HCT116 (cell line): ENCODE measurements around the gene ESF1. TPM values are rescaled to one million over a fixed set of nuclear protein-coding genes. Genes with fewer than 3 reads are reported as not detected.

Experiments
- ATAC-seq: fragments of 200-7000 bp; cut with Tn5 transposase; 2 replicates; pipeline ENCODE4 v1.9.1; 2020; ENCODE audit warnings: mild to moderate bottlenecking, moderate library complexity
- BruUV-seq: library from RNA; stranded (reverse); fragments of 400-500 nt; replicated peaks from 2 replicates; lab custom pipeline; 2021; lab: Mats Ljungman, UMichigan
- CTCF ChIA-PET: fragments of 300-600 bp; sonication (Branson Sonifier 250); formaldehyde crosslinking; loops from one replicate; lab custom pipeline; 2021; ENCODE audit warnings: antibody characterized with exemption; lab: Charles Lee
- POLR2A ChIA-PET: fragments of 300-600, 350-600 bp; sonication (Branson Sonifier 250); formaldehyde crosslinking; loops from one replicate; lab custom pipeline; 2021; ENCODE audit warnings: antibody characterized with exemption; lab: Charles Lee
- RAD21 ChIA-PET, 2 experiments: fragments of 300-600 bp; sonication (Branson Sonifier 250); formaldehyde crosslinking; loops; one replicate each; lab custom pipeline; 2023; ENCODE audit warnings: low total read pairs in 2 of 2; ENCODE audit not compliant: uncharacterized antibody in 2 of 2, unreplicated experiment in 2 of 2, low non-redundant PET in 1 of 2; lab: Charles Lee
- DNase-seq: peaks from one replicate; pipeline ENCODE4 v3.0.0-alpha.2; 2010; ENCODE audit warnings: low read depth, low spot score
- H2AFZ ChIP-seq: fragments of 200-600 bp; shearing (Covaris generic), sonication (generic); 2 replicates; pipeline ENCODE4 v1.6.1; 2017; ENCODE audit warnings: low read depth, mixed run types, mixed read lengths, antibody characterized with exemption, low read length; ENCODE audit not compliant: poor library complexity, severe bottlenecking
- H3K27ac ChIP-seq: 2 replicates; pipeline ENCODE4 v1.5.1; 2012; ENCODE audit warnings: low read depth, low read length
- H3K27me3 ChIP-seq: fragments of 200-600 bp; sonication (generic); 2 replicates; pipeline ENCODE4 v1.6.1; 2016; ENCODE audit warnings: mixed run types, low read length, mixed read lengths; ENCODE audit not compliant: insufficient read depth
- H3K36me3 ChIP-seq, 2 experiments: fragments of 200-500 bp in 1 of 2; fragments of 200-600 bp in 1 of 2; sonication (Bioruptor generic) in 1 of 2; sonication (generic) in 1 of 2; 2 replicates each; pipeline versions ENCODE4 v1.5.1 to v1.6.1; 2014 to 2016; ENCODE audit warnings: low read length in 2 of 2, inconsistent platforms in 1 of 2, mixed read lengths in 1 of 2, mixed run types in 1 of 2; ENCODE audit not compliant: insufficient read depth in 2 of 2, control insufficient read depth in 1 of 2
- H3K4me1 ChIP-seq, 2 experiments: fragments of 200-600 bp in 1 of 2; sonication (generic) in 1 of 2; 2 replicates each; pipeline versions ENCODE4 v1.5.1 to v1.6.1; 2012 to 2017; ENCODE audit warnings: low read length in 2 of 2, inconsistent platforms in 1 of 2, mild to moderate bottlenecking in 1 of 2, mixed read lengths in 1 of 2, mixed run types in 1 of 2, moderate library complexity in 1 of 2; ENCODE audit not compliant: insufficient read depth in 2 of 2, control insufficient read depth in 1 of 2
- H3K4me2 ChIP-seq: fragments of 200-600 bp; sonication (generic); 2 replicates; pipeline ENCODE4 v1.6.1; 2017; ENCODE audit warnings: mixed run types, low read length, mixed read lengths
- H3K4me3 ChIP-seq, 2 experiments: fragments of 200-600 bp in 1 of 2; sonication (generic) in 1 of 2; replicated peaks in 1 of 2; 2 replicates each; pipeline ENCODE4 v1.5.1; 2011 to 2016; ENCODE audit warnings: low read length in 2 of 2, control low read depth in 1 of 2, low read depth in 1 of 2, mild to moderate bottlenecking in 1 of 2, mixed read lengths in 1 of 2, mixed run types in 1 of 2
- H3K79me2 ChIP-seq: fragments of 200-600 bp; sonication (generic); 2 replicates; pipeline ENCODE4 v1.6.1; 2017; ENCODE audit warnings: mild to moderate bottlenecking, mixed run types, low read length, moderate library complexity, mixed read lengths; ENCODE audit not compliant: insufficient read depth
- H3K9ac ChIP-seq: fragments of 200-600 bp; sonication (generic); 2 replicates; pipeline ENCODE4 v1.6.1; 2016; ENCODE audit warnings: low read length, mixed read lengths
- H3K9me2 ChIP-seq: fragments of 200-600 bp; sonication (generic), shearing (Covaris generic); 2 replicates; pipeline ENCODE4 v1.6.1; 2017; ENCODE audit warnings: mixed run types, mild to moderate bottlenecking, moderate library complexity; ENCODE audit not compliant: insufficient read depth
- H3K9me3 ChIP-seq, 2 experiments: fragments of 200-500 bp in 1 of 2; fragments of 200-600 bp in 1 of 2; sonication (Bioruptor generic) in 1 of 2; sonication (generic) in 1 of 2; 2 replicates each; pipeline ENCODE4 v1.6.1; 2014 to 2017; ENCODE audit warnings: low read length in 2 of 2, mixed read lengths in 2 of 2, inconsistent platforms in 1 of 2, low read depth in 1 of 2, mild to moderate bottlenecking in 1 of 2, mixed run types in 1 of 2, moderate library complexity in 1 of 2; ENCODE audit not compliant: control insufficient read depth in 1 of 2, insufficient read depth in 1 of 2
- H4K20me1 ChIP-seq: fragments of 200-600 bp; sonication (generic), shearing (Covaris generic); 2 replicates; pipeline ENCODE4 v1.6.1; 2017; ENCODE audit warnings: mixed run types, mild to moderate bottlenecking, moderate library complexity; ENCODE audit not compliant: insufficient read depth
- ATF3 ChIP-seq: IDR thresholded peaks from 2 replicates; pipeline ENCODE4 v1.6.1; 2012
- CBX3 ChIP-seq: IDR thresholded peaks from 2 replicates; pipeline ENCODE4 v1.6.1; 2012; ENCODE audit warnings: low read depth
- EGR1 ChIP-seq: IDR thresholded peaks from 2 replicates; pipeline ENCODE4 v1.6.1; 2012; ENCODE audit warnings: low read depth
- EZH2 ChIP-seq: fragments of 200-600 bp; sonication (generic); IDR thresholded peaks from 2 replicates; pipeline ENCODE4 v1.6.1; 2017; ENCODE audit warnings: antibody characterized with exemption, mixed run types
- EZH2phosphoT487 ChIP-seq: fragments of 200-600 bp; IDR thresholded peaks from 2 replicates; pipeline ENCODE4 v1.6.1; 2018; ENCODE audit warnings: antibody characterized with exemption, borderline replicate concordance
- FOSL1 ChIP-seq: IDR thresholded peaks from 2 replicates; pipeline ENCODE4 v1.6.1; 2012; ENCODE audit warnings: low read depth
- JUND ChIP-seq: IDR thresholded peaks from 2 replicates; pipeline ENCODE4 v1.6.1; 2012
- POLR2A ChIP-seq: IDR thresholded peaks from 2 replicates; pipeline ENCODE4 v1.7.0; 2011; ENCODE audit warnings: borderline replicate concordance; ENCODE audit not compliant: insufficient read depth, insufficient read length; ENCODE audit errors: extremely low read depth
- POLR2AphosphoS5 ChIP-seq: IDR thresholded peaks from 2 replicates; pipeline ENCODE4 v1.6.1; 2011; ENCODE audit warnings: mild to moderate bottlenecking, low read depth, low read length, moderate library complexity
- RAD21 ChIP-seq: IDR thresholded peaks from 2 replicates; pipeline ENCODE4 v1.6.1; 2012; ENCODE audit warnings: low read depth, mild to moderate bottlenecking
- REST ChIP-seq: IDR thresholded peaks from 2 replicates; pipeline ENCODE4 v1.6.1; 2012; ENCODE audit warnings: low read depth
- SIN3A ChIP-seq: IDR thresholded peaks from 2 replicates; pipeline ENCODE4 v1.6.1; 2012; ENCODE audit warnings: low read depth
- ZFX ChIP-seq: fragments of 450-650 bp; IDR thresholded peaks from 2 replicates; pipeline ENCODE4 v1.6.1; 2017
- ZNF274 ChIP-seq: fragments of 200-500 bp; sonication (Bioruptor generic); IDR thresholded peaks from 2 replicates; pipeline ENCODE4 v1.6.1; 2014; ENCODE audit warnings: mild to moderate bottlenecking, low read depth, low read length, inconsistent platforms
- intact Hi-C: fragments of 100-400 bp; cut with micrococcal nuclease; formaldehyde crosslinking; loops from 2 replicates; pipeline ENCODE4 v1.10.0; 2022
- total RNA-seq: library from RNA; stranded (reverse); gene quantifications from one replicate; pipeline ENCODE4 v1.2.1, GENCODE V29; 2021; ENCODE audit not compliant: unreplicated experiment

The ESF1 gene
- total RNA-seq, 1 experiment from 2014 or later, result 25.4 TPM

GRCh38 chr20:13676682-13677081, 108.0 kb downstream of the ESF1 start:
- intact Hi-C loops, result no loop called here
- H2AFZ ChIP-seq, result no peak overlapping the region
- H3K27ac ChIP-seq, result no peak overlapping the region
- H3K79me2 ChIP-seq, result no peaks in the 10 kb centered on the region
- H4K20me1 ChIP-seq, result no peaks in the 10 kb centered on the region
- no peaks in the 10 kb centered on the region for H3K27me3 ChIP-seq
- H3K36me3 ChIP-seq, result no peaks in the 10 kb centered on the region
- H3K4me2 ChIP-seq, result no peak overlapping the region
- no peak for TF ChIP-seq ATF3
- no peak for TF ChIP-seq JUND
- TF ChIP-seq SIN3A, result no peak
- no peak for TF ChIP-seq CBX3
- TF ChIP-seq POLR2A, result no peak
- TF ChIP-seq POLR2AphosphoS5, result no peak
- no peak for TF ChIP-seq FOSL1
- no peak for TF ChIP-seq EGR1
- TF ChIP-seq ZFX, result no peak
- TF ChIP-seq RAD21, result no peak
- no peak for TF ChIP-seq REST
- TF ChIP-seq EZH2phosphoT487, result no peak
- TF ChIP-seq EZH2, result no peak
- no peak for TF ChIP-seq ZNF274
- peaks cover 5 to 6% of the 10 kb centered on the region in 2 experiments for H3K4me1 ChIP-seq
- DNase-seq (no peak), ATAC-seq (no peak)
- H3K9ac ChIP-seq, result no peak overlapping the region
- H3K9me2 ChIP-seq, result no peaks in the 10 kb centered on the region
- RAD21 ChIA-PET, result no interaction called here
- CTCF ChIA-PET, result no interaction called here
- H3K9me3 ChIP-seq, result no peaks in the 10 kb centered on the region
- no peak overlapping the region for H3K4me3 ChIP-seq
- POLR2A ChIA-PET, result no interaction called here
- BruUV-seq, result no TSS peak
